ENCODE results near the gene CBLL2. TPM values are rescaled to one million over a fixed set of nuclear protein-coding genes. Genes with fewer than 3 reads are reported as not detected.

CBLL2 gene
- total and polyA plus RNA-seq, 2 of the 4 experiments (the other 2 are of a cell fraction) = not detected

DNA sequence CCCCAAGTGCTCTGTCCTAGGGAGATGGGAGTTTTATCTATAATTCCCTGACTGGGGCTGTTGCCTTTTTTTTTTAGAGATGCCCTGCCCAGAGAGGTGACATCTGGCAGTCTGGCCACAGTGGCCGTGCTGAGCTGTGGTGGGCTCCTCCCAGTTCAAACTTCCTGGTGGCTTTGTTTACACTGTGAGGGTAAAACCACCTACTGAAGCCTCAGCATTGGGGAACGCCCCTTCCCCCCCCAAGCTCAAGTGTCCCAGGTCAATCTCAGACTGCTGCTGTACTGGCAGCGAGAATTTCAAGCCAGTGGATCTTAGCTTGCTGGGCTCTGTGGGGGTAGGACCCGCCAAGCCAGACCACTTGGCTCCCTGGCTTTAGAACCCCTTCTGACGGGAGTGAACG lies 38.3 kb upstream of the CBLL2 start:
- H3K9me1 ChIP-seq (ENCODE audit: insufficient read depth, low read length) = no peaks in the 10 kb centered on the region
- dilution Hi-C loops (cut with HindIII; ENCODE audit: low sequenced_read_pairs, unreplicated experiment) = no loop called here
- ATAC-seq (ENCODE audit: low read depth) (no peak), DNase-seq (no peak)
- H3K4me3 ChIP-seq (ENCODE audit: insufficient read depth, low read depth, low read length) = no peak overlapping the region
- no peak overlapping the region for H4K8ac ChIP-seq (ENCODE audit: low read depth in 2 of 2, low read length in 2 of 2)
- no peak overlapping the region for H2BK5ac ChIP-seq (ENCODE audit: low read depth, low read length, poor library complexity, severe bottlenecking)
- no peak overlapping the region for H2BK120ac ChIP-seq (ENCODE audit: low read depth, low read length)
- H3K36me3 ChIP-seq (ENCODE audit: control insufficient read depth, insufficient read depth, low read length) = no peaks in the 10 kb centered on the region
- H3K56ac ChIP-seq (ENCODE audit: extremely low read depth, insufficient read depth, low read length) = no peak overlapping the region
- no peak overlapping the region for H3K18ac ChIP-seq (ENCODE audit: low read depth, low read length)
- H3K27me3 ChIP-seq (ENCODE audit: control insufficient read depth, insufficient read depth, low read length) = no peaks in the 10 kb centered on the region
- no peak overlapping the region for H3K27ac ChIP-seq (ENCODE audit: insufficient read depth, low read length)
- no peak overlapping the region for H4K5ac ChIP-seq (ENCODE audit: low read depth, low read length)
- POLR2A ChIA-PET (ENCODE audit: unreplicated experiment) = no interaction called here
- H3K4me1 ChIP-seq (ENCODE audit: control insufficient read depth, insufficient read depth, low read length) = no peaks in the 10 kb centered on the region
- H4K91ac ChIP-seq (ENCODE audit: insufficient read depth, low read depth, low read length) = no peak overlapping the region
- H2BK15ac ChIP-seq (ENCODE audit: low read depth, low read length) = no peak overlapping the region
- H2BK20ac ChIP-seq (ENCODE audit: low read depth, low read length) = no peak overlapping the region
- H3K23ac ChIP-seq (ENCODE audit: low read depth, low read length) = no peak overlapping the region
- no peak overlapping the region for H3K14ac ChIP-seq (replicated peaks; ENCODE audit: low read depth, low read length)
- 80% methylated on average over 1 of the region's 6 CpGs; no CpG with 5 or more reads in 1 of the 2 experiments for WGBS, 2 experiments (ENCODE audit: extremely low coverage in 2 of 2, insufficient read length in 1 of 2)
- no peaks in the 10 kb centered on the region for H4K20me1 ChIP-seq (ENCODE audit: insufficient read depth, low read length)
- no peak overlapping the region for H2AK5ac ChIP-seq (ENCODE audit: low read depth, low read length)
- H3K79me1 ChIP-seq (ENCODE audit: low read depth in 1 of 2, low read length in 2 of 2) = no peaks in the 10 kb centered on the region
- TF ChIP-seq NFE2L2 (IDR thresholded peaks at IDR 0.05; ENCODE audit: low read depth, low read length) = no peak
- TF ChIP-seq, protein P1, sequence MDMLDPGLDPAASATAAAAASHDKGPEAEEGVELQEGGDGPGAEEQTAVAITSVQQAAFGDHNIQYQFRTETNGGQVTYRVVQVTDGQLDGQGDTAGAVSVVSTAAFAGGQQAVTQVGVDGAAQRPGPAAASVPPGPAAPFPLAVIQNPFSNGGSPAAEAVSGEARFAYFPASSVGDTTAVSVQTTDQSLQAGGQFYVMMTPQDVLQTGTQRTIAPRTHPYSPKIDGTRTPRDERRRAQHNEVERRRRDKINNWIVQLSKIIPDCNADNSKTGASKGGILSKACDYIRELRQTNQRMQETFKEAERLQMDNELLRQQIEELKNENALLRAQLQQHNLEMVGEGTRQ (IDR thresholded peaks at IDR 0.05; ENCODE audit: low read depth, low read length) = no peak
- TF ChIP-seq MXI1 (IDR thresholded peaks at IDR 0.05; ENCODE audit: borderline replicate concordance, low read depth, low read length) = no peak
- TF ChIP-seq CEBPB (IDR thresholded peaks at IDR 0.05; ENCODE audit: low read depth, low read length) = no peak
- no peak for TF ChIP-seq POLR2A (IDR thresholded peaks at IDR 0.05; ENCODE audit: low read depth, low read length)
- no peak for TF ChIP-seq RFX5 (IDR thresholded peaks at IDR 0.05; ENCODE audit: low read depth, low read length)
- no peak for TF ChIP-seq BHLHE40 (IDR thresholded peaks at IDR 0.05; ENCODE audit: low read depth, low read length)
- TF ChIP-seq, protein P2, sequence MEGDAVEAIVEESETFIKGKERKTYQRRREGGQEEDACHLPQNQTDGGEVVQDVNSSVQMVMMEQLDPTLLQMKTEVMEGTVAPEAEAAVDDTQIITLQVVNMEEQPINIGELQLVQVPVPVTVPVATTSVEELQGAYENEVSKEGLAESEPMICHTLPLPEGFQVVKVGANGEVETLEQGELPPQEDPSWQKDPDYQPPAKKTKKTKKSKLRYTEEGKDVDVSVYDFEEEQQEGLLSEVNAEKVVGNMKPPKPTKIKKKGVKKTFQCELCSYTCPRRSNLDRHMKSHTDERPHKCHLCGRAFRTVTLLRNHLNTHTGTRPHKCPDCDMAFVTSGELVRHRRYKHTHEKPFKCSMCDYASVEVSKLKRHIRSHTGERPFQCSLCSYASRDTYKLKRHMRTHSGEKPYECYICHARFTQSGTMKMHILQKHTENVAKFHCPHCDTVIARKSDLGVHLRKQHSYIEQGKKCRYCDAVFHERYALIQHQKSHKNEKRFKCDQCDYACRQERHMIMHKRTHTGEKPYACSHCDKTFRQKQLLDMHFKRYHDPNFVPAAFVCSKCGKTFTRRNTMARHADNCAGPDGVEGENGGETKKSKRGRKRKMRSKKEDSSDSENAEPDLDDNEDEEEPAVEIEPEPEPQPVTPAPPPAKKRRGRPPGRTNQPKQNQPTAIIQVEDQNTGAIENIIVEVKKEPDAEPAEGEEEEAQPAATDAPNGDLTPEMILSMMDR (conservative IDR thresholded peaks at IDR 0.05; ENCODE audit: low read depth, low read length) = no peak
- H3K9ac ChIP-seq (ENCODE audit: low read depth, low read length) = no peak overlapping the region
- intact Hi-C loops (cut with micrococcal nuclease) = no loop called here
- no peak overlapping the region for H3K4ac ChIP-seq (ENCODE audit: low read depth, low read length)
- no TSS peak for BruUV-seq (replicated peaks)
- no peak overlapping the region for H2AK9ac ChIP-seq (replicated peaks; ENCODE audit: low read depth, low read length, poor library complexity)
- H3K4me2 ChIP-seq (ENCODE audit: low read depth, low read length) = no peak overlapping the region
- in situ Hi-C loops (cut with MboI; ENCODE audit: low sequenced_read_pairs) = no loop called here
- CTCF ChIA-PET = no interaction called here
- no peak overlapping the region for H2AFZ ChIP-seq (replicated peaks; ENCODE audit: low read length, poor library complexity)
- H3K9me3 ChIP-seq (ENCODE audit: control insufficient read depth, insufficient read depth, low read length) = no peaks in the 10 kb centered on the region
